Measurements from ENCODE around the gene TFR2.

TFR2 gene

GRCh38 chr7:100573691-100574361 is 67.5 kb downstream of the TFR2 start, which contains the start of gene SAP25:
Gene SAP25 (minus strand): TSS chr7:100573900. CDS start chr7:100573742, 158 bp downstream.
- Histone ChIP-seq H3K4me1 (ENCODE audit: control insufficient read depth, insufficient read depth, low read length, poor library complexity, severe bottlenecking) (peaks cover 20% of the 10 kb centered on the region), H3K27ac (ENCODE audit: low read depth, low read length, severe bottlenecking) (no peak within 1 kb of the TSS), H3K4me3 (ENCODE audit: extremely low read depth, insufficient read depth, low read length, poor library complexity, severe bottlenecking) (no peak within 1 kb of the TSS), H3K36me3 (ENCODE audit: control insufficient read depth, insufficient read depth, low read length) (peaks cover 51% of the 10 kb centered on the region), H3K9me3 (ENCODE audit: control insufficient read depth, low read length) (no peaks in the 10 kb centered on the region)
- 96% methylated on average over 54 to 69 of the region's 70 CpGs for WGBS, 2 experiments (ENCODE audit: insufficient coverage in 2 of 2)

GRCh38 chr7:100572949-100573675 is 68.2 kb downstream of the TFR2 start:
- Histone ChIP-seq H3K9me3 (ENCODE audit: control insufficient read depth, low read length) (no peaks in the 10 kb centered on the region), H3K36me3 (ENCODE audit: control insufficient read depth, insufficient read depth, low read length) (peaks cover 44% of the 10 kb centered on the region), H3K27ac (ENCODE audit: low read depth, low read length, severe bottlenecking) (no peak overlapping the region), H3K4me1 (ENCODE audit: control insufficient read depth, insufficient read depth, low read length, poor library complexity, severe bottlenecking) (peaks cover 22% of the 10 kb centered on the region), H3K4me3 (ENCODE audit: extremely low read depth, insufficient read depth, low read length, poor library complexity, severe bottlenecking) (no peak overlapping the region)
- 94 to 95% methylated on average over 22 to 27 of the region's 30 CpGs for WGBS, 2 experiments (ENCODE audit: insufficient coverage in 2 of 2)

- Histone ChIP-seq H3K27ac (ENCODE audit: low read depth, low read length, severe bottlenecking) (no peak overlapping the region), H3K36me3 (ENCODE audit: control insufficient read depth, insufficient read depth, low read length) (peaks cover 37% of the 10 kb centered on the region), H3K4me1 (ENCODE audit: control insufficient read depth, insufficient read depth, low read length, poor library complexity, severe bottlenecking) (peaks cover 22% of the 10 kb centered on the region), H3K4me3 (ENCODE audit: extremely low read depth, insufficient read depth, low read length, poor library complexity, severe bottlenecking) (no peak overlapping the region), H3K9me3 (ENCODE audit: control insufficient read depth, low read length) (no peaks in the 10 kb centered on the region)
- 89 to 91% methylated on average over 17 to 20 of the region's 20 CpGs for WGBS, 2 experiments (ENCODE audit: insufficient coverage in 2 of 2)
Measured at GRCh38 chr7:100572281-100572948, 68.9 kb downstream of the TFR2 start.

GRCh38 chr7:100571829-100572116 is 69.6 kb downstream of the TFR2 start:
- Histone ChIP-seq H3K4me3 (ENCODE audit: extremely low read depth, insufficient read depth, low read length, poor library complexity, severe bottlenecking) (no peak overlapping the region), H3K4me1 (ENCODE audit: control insufficient read depth, insufficient read depth, low read length, poor library complexity, severe bottlenecking) (peaks cover 22% of the 10 kb centered on the region), H3K27ac (ENCODE audit: low read depth, low read length, severe bottlenecking) (no peak overlapping the region), H3K9me3 (ENCODE audit: control insufficient read depth, low read length) (no peaks in the 10 kb centered on the region), H3K36me3 (ENCODE audit: control insufficient read depth, insufficient read depth, low read length) (peaks cover 35% of the 10 kb centered on the region)
- 83 to 96% methylated on average over 1 to 2 of the region's 2 CpGs for WGBS, 2 experiments (ENCODE audit: insufficient coverage in 2 of 2)

GRCh38 chr7:100570954-100571828 is 70.2 kb downstream of the TFR2 start:
- Histone ChIP-seq H3K27ac (ENCODE audit: low read depth, low read length, severe bottlenecking) (no peak overlapping the region), H3K4me1 (ENCODE audit: control insufficient read depth, insufficient read depth, low read length, poor library complexity, severe bottlenecking) (peaks cover 22% of the 10 kb centered on the region), H3K4me3 (ENCODE audit: extremely low read depth, insufficient read depth, low read length, poor library complexity, severe bottlenecking) (no peak overlapping the region), H3K9me3 (ENCODE audit: control insufficient read depth, low read length) (no peaks in the 10 kb centered on the region), H3K36me3 (ENCODE audit: control insufficient read depth, insufficient read depth, low read length) (peaks cover 30% of the 10 kb centered on the region)
- WGBS, 2 experiments (ENCODE audit: insufficient coverage in 2 of 2), result 63 to 76% methylated on average over 17 to 22 of the region's 26 CpGs
